Adipose tissue (tissue), 3 donors: ENCODE results near the gene CHST13. TPM values are rescaled to one million over a fixed set of nuclear protein-coding genes. Genes with fewer than 3 reads are reported as not detected.

ENCODE experiments used
- H3K27ac ChIP-seq: one replicate; pipeline ENCODE4 v1.5.1; 2013; ENCODE audit warnings: low read depth, low read length
- WGBS, 3 donors: extraction: QIAGEN DNeasy Blood & Tissue Kit; methylation state at CpG; one replicate each; pipeline ENCODE4 v1.1.7; 2013; 5-methylcytosine and 5-hydroxymethylcytosine counted together
- polyA plus RNA-seq, 3 donors: library from polyadenylated mRNA; stranded (reverse); fragments of 200-250 nt; gene quantifications; one replicate each; pipeline ENCODE4 v1.2.3, GENCODE V29; 2013
- donor health status: healthy with polysubstance abuse.
- donor health status: Bipolar disorder and iron deficiency.
- donor health status: healthy.

Gene CHST13
- polyA plus RNA-seq, 3 donors: 0.03 to 0.94 (median 0.67) TPM

DNA sequence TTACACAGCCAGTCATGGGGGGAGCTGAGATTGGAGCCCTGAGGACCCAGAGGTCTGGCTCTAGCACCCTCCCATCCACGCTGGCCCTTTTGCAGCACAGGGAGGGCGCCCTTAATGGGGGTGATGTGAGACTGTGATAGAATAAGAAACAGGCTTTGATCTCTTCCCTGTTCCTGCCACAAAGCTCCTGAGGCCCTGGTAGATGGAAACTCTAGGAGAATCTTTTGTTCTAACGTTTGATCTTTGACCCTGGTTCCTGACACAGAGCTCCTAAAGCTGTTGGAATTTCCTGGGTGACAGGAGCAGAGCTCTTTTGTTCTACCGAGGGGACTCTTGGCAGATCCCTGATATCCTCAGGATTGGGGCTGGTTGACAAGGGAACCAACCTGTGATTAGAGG is 5.2 kb upstream of the CHST13 start:
- WGBS, 3 donors: 52 to 81% (median 68%) methylated on average over 4 of the region's 4 CpGs
- no peak overlapping the region for H3K27ac ChIP-seq

DNA sequence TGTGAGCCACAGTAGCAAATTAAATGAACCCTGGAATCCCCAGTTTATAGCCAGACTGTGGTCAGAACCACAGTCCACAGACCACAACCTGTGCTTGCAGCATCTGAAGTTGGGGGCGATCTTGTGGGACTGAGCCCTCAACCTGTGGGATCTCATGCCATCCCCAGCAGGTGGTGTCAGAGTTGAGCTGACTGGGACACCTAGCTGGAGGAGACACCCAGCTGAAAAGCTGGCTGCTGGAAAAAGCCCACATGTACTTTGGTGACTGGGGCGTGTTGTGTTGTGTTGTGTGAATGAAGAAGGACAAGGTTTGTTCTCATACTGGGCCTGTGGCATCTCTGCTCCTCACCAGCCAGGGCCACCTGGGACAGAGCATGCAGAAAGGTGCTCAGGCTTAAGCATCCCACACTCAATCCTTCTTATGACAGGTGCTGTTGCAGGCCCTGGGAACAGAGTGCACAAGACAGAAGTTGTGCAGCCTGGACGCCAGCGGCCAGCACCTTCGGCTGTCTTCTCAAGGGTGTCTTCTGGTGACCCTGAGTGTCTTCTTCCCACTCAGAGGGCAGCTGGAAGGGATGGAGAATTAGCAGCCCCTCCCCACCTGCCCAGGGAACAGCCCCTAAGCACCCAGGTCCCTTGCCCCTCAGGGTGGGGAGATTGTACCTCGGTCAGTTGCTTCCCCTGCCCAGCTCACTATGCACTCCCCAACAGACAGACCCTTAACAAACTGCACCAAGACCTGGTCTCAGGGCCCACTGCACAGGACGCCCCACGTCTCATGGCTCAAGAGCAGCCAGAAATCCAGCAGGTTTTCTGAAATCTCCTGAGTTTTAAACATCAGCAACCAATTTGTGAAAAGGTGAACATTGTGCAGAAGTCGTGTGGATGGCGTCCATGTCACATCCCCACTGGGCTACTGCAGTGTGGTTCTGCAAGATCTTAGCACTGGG is 4.2 kb upstream of the CHST13 start:
- 82 to 93% (median 86%) methylated on average over 10 of the region's 10 CpGs for WGBS, 3 donors
- no peak overlapping the region for H3K27ac ChIP-seq

DNA sequence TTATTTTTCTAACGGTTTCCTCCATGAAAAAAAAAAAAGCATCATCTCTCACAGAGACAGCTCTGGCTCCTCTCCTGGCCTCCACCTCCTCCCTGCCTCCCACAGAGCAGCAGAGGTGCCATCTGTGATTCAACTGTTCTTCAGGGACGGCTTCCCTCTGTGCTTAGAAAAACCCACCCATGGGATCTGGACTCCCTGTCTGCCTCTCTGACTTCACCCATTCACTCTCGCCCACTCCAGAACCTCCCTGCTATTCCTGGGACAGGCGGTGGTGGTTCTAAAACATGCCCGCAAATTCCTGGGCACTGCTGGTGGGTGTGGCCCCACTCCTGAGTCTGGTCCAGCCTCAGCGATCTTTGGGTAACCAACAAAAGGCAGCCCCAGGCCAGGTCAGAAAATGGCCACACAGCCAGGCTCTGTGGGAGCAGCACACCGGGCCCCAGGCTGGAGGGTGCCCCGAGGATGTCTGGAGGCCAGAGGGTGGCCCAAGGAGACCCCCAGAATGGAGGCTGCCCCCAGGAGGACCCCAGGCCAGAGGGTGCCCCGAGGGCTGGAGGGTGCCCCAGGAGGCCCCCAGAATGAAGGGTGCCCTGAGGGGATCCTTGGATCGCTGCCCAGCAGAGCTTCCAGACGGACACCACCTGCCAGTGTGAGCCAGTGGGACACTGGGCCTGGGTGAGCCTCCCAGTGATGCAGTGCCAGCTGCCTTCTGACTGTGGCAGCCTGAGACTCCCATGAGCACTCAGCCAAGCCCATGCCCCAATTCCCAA is 2.6 kb upstream of the CHST13 start:
- WGBS, 3 donors: 71 to 78% (median 76%) methylated on average over 11 of the region's 11 CpGs
- no peak overlapping the region for H3K27ac ChIP-seq

DNA sequence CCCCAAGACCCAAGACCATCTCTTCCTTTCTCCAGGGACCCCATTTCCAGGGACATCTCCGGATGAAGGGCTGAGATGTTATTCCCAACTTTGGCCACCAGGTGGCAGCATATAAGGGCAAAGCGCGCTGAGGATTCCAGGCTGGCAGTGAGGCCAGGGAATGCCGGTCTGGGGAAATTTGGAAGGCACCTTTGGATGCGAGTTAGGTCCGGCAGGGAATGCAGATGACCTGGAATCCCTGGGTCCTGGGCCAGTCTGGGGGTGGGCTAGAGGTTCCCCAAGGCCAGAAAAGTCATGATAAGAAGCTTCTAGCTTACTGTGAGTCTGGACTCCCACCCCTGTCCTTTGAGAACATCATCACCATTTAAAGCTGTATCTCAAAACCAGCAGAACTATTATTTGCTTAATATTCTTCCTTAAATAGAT is 1.6 kb upstream of the CHST13 start:
- H3K27ac ChIP-seq: no peak overlapping the region
- 1 to 3% (median 2%) methylated on average over 6 of the region's 6 CpGs for WGBS, 3 donors

DNA sequence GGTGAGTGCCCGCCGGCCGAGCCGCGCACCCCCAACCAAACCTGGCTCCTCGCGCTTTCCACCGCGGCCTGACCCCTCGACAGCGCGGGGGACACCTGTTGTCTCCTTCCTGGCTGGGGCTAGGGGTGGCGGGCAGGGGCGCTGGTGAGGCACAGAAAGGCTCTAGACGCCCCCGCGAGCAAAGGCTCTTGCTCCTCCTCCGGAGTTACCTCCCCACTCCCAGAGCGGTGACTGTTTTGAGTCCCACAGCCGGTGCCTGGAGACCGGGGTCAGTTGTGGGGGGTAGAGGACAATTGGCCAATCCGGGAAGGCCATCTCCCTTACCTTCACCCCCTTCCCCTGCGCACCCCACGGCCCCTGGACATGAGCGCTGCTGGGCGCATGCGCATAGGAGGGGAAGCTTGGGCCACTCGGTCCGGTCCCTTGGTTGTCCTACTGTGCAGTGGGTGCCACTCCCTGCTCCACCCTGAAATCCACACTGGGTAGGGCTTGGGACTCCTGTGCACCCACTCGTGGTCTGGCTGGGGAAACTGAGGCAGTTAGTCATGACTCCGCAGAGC is 554 bp downstream of the CHST13 start:
- no peak overlapping the region for H3K27ac ChIP-seq
- 8 to 11% (median 8%) methylated on average over 26 to 31 of the region's 31 CpGs for WGBS, 3 donors

DNA sequence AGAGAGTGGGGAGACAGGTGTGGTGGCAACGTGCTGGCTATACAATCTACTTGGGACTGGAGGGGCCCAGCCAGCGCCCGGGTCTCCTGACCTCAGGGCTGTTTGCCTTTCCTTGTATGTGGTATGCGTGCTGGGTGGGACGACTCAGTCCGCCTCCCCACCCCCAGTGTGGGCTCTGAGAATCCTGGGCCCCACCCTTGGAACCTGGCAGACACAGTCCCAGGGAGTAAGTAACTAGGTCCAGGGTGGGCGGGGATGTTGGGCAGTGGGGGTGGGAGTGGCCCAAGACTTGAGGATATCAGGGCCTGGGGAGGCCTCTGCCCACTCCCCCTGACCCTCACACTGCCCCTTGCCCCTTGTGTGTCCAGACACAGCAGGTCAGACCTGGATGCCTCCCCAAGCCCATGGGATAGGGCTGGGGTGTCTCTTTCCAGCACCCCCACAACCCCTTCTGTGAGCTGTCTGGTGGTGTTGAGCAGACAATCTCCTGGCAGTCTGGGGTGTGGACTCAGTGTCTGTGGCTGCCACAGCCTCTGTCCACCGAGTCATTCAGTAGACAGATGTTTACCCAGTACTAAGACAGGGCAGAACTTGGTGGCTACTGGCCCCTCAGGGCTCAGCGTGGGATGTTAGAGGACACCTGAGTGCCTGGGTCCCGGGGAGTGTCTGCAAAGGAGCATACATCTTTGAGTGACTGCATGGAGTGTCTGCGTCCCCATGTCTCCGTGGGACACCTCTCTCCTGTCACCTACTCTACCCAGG is 1.3 kb downstream of the CHST13 start:
- H3K27ac ChIP-seq: no peak overlapping the region
- 72 to 85% (median 83%) methylated on average over 12 of the region's 12 CpGs for WGBS, 3 donors

DNA sequence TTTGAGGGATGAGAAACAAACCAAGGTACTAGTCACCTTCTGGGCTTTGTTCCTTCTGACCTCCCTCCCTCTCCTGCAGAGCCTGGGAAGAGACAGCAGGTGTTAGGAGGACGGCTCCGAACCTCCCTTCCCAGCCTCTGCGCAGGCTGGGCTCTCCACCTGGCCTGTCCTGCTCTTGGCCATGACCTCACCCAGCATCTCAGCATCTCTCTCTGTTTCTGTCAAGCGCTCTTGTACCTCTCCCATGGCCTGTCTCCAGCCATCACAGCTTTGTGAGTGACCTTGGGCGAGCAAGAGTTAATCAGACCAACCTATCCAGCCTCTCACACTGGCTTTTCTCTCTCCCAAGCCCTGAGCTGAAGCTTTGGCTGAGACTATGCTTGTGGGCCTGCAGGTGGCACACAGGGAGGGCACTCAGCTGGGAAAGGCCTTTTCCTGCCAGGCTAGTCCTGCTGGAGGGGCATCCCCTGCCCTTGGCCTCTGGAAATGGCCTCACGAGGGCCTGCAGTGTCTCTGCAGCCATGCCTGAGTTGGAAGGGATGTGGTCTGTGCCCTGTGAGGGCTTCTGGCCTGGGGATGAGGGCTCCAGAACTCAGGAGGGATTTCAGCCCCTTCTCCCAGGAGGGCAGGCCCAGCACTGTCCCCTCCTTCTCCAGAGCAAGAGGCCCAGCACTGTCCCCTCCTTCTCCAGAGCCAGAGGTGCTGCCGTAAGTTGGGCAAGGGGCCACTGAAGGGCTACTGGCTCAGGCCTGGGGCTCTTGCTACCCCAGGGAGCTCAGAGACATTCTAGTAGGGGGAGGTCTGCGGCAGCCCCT is 2.1 kb downstream of the CHST13 start:
- WGBS, 3 donors: 88 to 93% (median 93%) methylated on average over 8 of the region's 8 CpGs
- no peak overlapping the region for H3K27ac ChIP-seq

DNA sequence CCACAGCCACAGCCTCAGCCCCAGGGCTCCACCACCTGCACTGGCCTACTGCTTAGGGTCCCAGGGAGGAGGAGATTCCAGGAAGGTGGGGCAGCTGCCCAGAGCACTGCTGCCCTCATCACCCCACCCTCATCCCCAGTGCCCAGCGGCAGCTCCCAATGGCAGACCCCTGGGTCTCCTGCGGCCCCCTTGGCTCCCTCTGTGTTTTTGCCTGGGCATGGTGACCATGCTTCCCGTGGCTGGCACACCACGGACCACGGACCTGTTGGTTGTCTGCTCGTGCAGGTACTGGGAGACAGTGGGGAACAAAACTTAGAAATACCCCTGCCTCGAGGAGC is 2.7 kb downstream of the CHST13 start:
- WGBS, 3 donors: 81 to 95% (median 87%) methylated on average over 7 of the region's 7 CpGs
- no peak overlapping the region for H3K27ac ChIP-seq

DNA sequence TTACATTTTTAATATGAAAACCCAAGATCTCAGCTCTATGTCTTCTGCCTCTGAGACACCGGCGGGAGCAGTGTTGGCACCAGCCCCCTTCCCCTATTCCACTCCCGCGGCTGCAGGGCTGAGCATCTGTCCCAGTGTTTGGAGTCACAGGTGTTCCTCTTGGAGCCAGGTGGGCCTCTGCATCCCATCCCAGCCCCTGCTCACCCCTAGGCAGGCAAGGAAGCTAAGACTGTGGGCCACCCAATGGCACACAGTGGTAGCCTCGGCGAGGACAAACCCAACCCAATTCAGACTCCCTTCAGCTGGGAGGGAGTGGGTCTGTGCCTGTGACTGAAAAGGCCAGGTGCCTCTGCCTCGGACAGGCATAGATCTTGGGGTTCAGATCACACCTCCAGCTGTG is 3.1 kb downstream of the CHST13 start:
- WGBS, 3 donors: 81 to 98% (median 91%) methylated on average over 7 of the region's 7 CpGs
- no peak overlapping the region for H3K27ac ChIP-seq

DNA sequence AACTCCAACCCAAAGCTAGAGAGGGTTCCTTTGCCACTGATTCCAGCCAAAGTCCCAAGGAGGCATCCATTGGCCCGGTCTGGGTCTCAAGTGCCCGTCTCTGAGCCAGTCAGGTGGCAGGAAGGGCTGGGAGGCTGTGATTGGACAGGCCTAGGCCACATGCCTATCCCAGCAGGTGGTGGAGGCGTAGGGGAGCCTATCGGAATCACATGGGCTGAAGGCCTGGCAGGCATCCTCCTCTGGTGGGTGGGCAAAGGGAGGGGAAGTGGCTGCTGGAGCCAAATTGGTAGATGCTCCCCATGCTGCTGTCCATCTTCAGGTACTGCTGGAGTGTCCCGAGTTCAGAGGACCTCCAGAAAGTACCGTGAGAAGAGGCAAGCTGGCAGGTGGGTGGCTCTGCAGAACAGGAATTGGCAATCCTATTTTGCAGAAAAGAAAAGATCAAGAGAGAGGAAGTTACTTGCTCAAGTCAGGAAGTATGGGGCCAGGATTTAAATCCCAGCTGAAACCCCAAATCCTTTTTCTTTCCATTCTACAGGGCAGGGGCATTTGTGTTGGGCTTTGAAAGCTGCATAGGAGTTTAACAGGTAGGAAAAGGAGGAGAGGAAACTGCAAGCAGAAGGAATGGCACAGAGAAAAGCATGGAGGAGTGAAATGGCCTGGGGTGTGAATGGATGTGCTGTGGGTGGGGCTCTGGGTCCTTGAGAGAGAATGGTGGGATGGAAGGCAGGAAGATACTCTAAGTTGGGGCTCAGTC is 3.7 kb downstream of the CHST13 start:
- H3K27ac ChIP-seq: no peak overlapping the region
- WGBS, 3 donors: 61 to 87% (median 69%) methylated on average over 6 of the region's 6 CpGs

DNA sequence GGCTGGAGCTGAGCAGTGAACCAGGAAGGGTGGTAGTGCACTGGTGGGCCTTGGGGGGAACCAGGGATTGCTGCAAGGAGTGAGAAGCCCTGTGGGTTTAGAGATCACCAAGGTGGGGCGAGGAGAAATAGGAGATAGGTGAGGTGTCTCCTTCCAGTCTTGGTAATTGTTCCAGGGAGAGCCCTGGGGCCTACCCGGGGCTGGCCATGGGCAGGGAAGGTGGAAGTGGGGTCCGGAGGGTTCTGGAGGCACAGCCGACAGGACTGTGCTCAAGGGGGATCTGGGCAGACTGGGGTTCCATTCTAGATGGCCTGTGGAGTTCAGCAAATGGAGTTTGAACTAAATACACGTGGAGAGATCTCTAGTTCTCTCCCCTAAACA is 4.5 kb downstream of the CHST13 start:
- 74 to 89% (median 82%) methylated on average over 5 of the region's 5 CpGs for WGBS, 3 donors
- H3K27ac ChIP-seq: no peak overlapping the region

DNA sequence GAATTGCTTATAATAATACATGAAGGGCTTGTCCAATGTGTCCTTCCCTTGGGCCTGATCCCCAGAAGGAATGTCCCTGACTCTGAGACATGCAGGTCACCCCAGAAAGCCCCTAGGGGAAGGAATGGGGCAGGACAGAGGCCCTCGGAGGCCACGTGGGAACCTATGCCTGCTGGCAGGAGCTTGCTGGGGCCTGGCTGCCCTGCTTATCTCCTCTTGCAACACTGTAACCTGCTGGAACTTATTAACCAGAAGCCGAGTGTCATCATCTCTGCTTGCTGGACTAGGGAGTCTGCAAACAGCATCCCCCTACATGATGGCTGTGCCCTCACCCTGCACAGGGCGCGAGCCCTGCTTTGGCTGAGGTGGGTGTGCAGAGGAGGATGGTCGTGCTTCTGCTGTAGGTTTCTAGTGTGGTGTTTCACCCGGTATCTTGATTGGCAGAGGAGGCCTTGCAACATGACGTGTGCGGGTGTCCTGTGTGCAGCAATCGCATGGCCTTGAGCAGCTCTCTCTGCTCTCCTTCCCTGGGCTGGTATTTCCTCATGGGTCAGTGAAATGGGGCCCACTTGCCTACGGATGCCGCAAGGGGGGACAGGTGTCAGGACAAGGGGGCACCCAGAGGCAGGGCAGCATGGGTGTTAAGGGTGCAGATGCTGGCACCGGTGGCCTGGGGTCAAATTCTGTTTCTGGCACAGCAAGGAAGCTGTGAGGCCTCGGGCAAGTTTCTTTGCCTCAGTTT is 5.0 kb downstream of the CHST13 start:
- 37 to 59% (median 57%) methylated on average over 14 of the region's 14 CpGs for WGBS, 3 donors

DNA sequence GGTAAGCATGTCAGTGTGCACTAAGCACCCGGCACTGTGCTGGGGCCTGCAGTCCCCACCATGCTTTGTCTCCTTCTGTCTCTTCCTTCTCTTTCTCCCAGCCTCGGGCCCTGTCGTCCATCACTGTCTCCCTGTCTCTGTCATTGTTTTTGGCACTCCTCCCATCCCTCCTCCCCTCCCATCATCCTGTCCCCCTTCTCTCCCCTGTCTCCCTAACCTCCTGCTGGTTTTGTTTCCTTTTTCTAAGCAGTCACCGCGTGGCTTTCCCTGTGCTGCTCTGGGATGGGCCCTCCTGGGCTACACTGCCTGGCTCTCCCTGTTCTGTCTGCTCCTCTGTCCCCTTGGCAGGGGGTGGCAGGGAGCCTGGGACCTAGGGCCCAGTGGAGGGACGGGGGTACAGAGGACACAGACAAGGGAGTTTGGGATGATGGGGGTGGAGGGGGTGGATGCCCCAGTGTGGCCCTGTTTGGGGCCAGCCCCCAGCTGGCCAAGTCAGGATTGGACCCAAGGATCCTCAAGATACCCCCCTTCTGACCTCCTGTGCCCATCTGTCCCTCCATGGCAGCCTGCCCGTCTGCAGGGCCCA is 5.7 kb downstream of the CHST13 start:
- peak overlapping the region; percentile 67 for H3K27ac ChIP-seq
- WGBS, 3 donors: 45 to 73% (median 55%) methylated on average over 6 to 7 of the region's 7 CpGs

More for the DNA sequence above, 5.0 kb downstream of the CHST13 start:
- H3K27ac ChIP-seq: no peak overlapping the region

DNA sequence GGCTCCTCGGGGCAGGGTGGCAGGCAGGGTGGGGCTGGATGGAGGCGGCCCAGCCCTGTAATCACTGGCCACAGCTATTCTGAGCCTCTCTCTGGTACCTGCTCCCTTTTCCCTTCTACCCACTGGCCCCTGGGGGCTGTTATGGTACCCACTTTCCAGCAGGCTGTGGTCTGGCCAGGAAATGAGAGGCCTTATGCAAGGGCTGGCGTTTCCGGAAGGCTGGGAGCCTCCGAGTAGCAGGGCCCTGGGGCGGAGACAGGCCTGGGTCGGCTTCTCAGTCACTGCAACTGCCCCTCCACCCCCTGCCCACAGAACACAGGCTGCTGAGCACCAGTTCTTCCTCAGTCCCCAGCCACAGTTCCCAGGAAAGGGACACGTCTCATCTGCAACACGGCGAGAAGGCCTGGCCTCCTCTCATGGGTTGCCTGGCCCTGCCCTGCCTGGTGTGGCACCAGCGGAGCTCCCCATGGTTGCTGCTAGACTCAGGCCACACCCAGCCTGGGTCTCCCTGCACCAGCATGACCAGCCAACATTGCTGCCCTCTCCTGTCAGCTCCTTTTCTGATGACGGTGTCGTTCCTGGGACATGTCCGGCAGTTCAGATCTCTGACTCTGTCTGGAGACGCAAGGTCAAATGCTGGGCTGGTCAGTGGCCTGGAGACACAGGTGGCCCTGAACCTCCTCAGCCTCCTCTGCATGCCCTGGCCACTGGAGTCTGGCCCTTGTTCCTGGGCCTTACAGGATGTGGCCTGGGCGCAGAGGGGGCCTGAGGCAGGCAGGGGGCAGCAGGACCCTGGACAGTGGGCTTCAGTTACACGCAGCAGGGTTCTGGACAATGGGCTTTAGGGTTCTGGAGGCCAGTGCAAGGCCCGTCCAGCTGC is 6.5 kb downstream of the CHST13 start:
- WGBS, 3 donors: 59 to 85% (median 62%) methylated on average over 18 of the region's 18 CpGs
- peak overlapping the region; percentile 67 for H3K27ac ChIP-seq

DNA sequence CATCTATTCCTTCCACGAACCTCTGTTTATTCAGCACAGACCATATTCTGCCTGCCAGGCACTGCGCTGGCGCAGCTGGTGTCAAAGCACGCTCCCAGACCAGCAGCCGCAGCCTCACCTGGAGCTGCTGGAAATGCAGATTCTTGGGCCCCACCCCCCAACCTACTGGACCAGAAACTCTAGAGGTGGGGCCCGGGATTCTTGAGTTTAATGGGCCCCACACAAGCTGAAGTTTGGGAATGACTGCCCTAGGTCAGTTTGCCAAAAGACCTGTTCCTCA is 7.0 kb downstream of the CHST13 start:
- no peak overlapping the region for H3K27ac ChIP-seq
- 84 to 92% (median 90%) methylated on average over 6 of the region's 6 CpGs for WGBS, 3 donors

DNA sequence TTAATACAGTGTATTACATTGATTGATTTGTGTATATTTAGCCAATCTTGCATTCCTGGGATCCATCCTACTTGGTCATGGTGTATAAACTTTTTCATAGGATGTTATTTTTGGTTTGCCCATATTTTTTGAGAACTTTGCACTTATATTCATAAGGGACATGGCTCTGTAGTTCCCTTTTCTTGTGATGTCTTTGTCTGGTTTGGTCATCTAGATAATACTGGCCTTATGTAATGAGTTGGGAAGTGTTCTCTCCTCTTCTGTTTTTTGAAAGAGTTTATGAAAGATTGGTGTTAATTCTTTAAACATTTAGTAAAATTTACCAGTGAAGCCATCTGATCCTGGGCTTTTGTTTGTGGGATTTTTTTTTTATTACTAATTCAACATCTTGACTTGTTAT is 9.6 kb downstream of the CHST13 start:
- no peak overlapping the region for H3K27ac ChIP-seq
